ENCODE measurements around the gene TMA7.

Gene TMA7

GRCh38 chr3:48409291-48410201 is 30.5 kb upstream of the TMA7 start:
- DNase-seq (ENCODE audit: low spot score) = no peak

- no peak for DNase-seq (ENCODE audit: low spot score)
These were observed 29.6 kb upstream of the TMA7 start for GRCh38 chr3:48410205-48411040.

- no peak for DNase-seq (ENCODE audit: low spot score)
These were observed 28.9 kb upstream of the TMA7 start for GRCh38 chr3:48411041-48411588.

GRCh38 chr3:48411606-48412374 is 28.3 kb upstream of the TMA7 start:
- DNase-seq (ENCODE audit: low spot score) = no peak

- no peak for DNase-seq (ENCODE audit: low spot score)
These were observed 27.6 kb upstream of the TMA7 start for GRCh38 chr3:48412375-48413001.

GRCh38 chr3:48413086-48413485 is 27.0 kb upstream of the TMA7 start:
- no peak for DNase-seq (ENCODE audit: low spot score)

- DNase-seq (ENCODE audit: low spot score) = no peak
These were observed 26.4 kb upstream of the TMA7 start for GRCh38 chr3:48413611-48414010.

GRCh38 chr3:48414376-48415250 is 25.4 kb upstream of the TMA7 start:
- DNase-seq (ENCODE audit: low spot score) = no peak

- DNase-seq (ENCODE audit: low spot score) = no peak
These were observed 24.7 kb upstream of the TMA7 start for GRCh38 chr3:48415251-48415953.

- no peak for DNase-seq (ENCODE audit: low spot score)
These were observed 24.0 kb upstream of the TMA7 start for GRCh38 chr3:48416091-48416505.

- DNase-seq (ENCODE audit: low spot score) = no peak
These were observed 23.5 kb upstream of the TMA7 start for GRCh38 chr3:48416546-48416945.

- no peak for DNase-seq (ENCODE audit: low spot score)
These were observed 22.4 kb upstream of the TMA7 start for GRCh38 chr3:48417529-48418108.

GRCh38 chr3:48418140-48418539 is 21.9 kb upstream of the TMA7 start:
- no peak for DNase-seq (ENCODE audit: low spot score)

GRCh38 chr3:48418651-48419050 is 21.4 kb upstream of the TMA7 start:
- no peak for DNase-seq (ENCODE audit: low spot score)

- no peak for DNase-seq (ENCODE audit: low spot score)
These were observed 20.9 kb upstream of the TMA7 start for GRCh38 chr3:48419149-48419548.

- DNase-seq (ENCODE audit: low spot score) = no peak
These were observed 20.5 kb upstream of the TMA7 start for GRCh38 chr3:48419597-48419996.

GRCh38 chr3:48420561-48420960 is 19.5 kb upstream of the TMA7 start:
- no peak for DNase-seq (ENCODE audit: low spot score)

- DNase-seq (ENCODE audit: low spot score) = no peak
These were observed 17.8 kb upstream of the TMA7 start for GRCh38 chr3:48422272-48422671.

GRCh38 chr3:48422681-48423080 is 17.4 kb upstream of the TMA7 start:
- no peak for DNase-seq (ENCODE audit: low spot score)

Measured in activated CD4-positive, alpha-beta T cell treated with anti-CD3 and anti-CD28 coated beads, Interleukin-2, Interleukin-4, amounts not matched to agents 100 ng/mL and 50 ng/mL, durations not matched to agents 16 hours and 8 hours (primary cell).